Activated CD4-positive, alpha-beta memory T cell treated with anti-CD3 and anti-CD28 coated beads, Interleukin-2, amount 10 ng/mL, durations not matched to agents 7 days and 5 days (primary cell): ENCODE measurements around the gene CYSLTR1. TPM values are rescaled to one million over a fixed set of nuclear protein-coding genes. Genes with fewer than 3 reads are reported as not detected.
A peak's percentile ranks its signal among the peaks of the same experiment; 100 is the strongest.

Experiments
- CTCF ChIA-PET: fragments of 350-600 bp; sonication (Branson Sonifier 250); formaldehyde crosslinking; loops from one replicate; lab custom pipeline; 2021; ENCODE audit warnings: antibody characterized with exemption, inconsistent platforms; lab: Charles Lee
- POLR2A ChIA-PET: fragments of 350-600 bp; sonication (Branson Sonifier 250); formaldehyde crosslinking; loops from one replicate; lab custom pipeline; 2021; ENCODE audit warnings: antibody characterized with exemption; lab: Charles Lee
- DNase-seq: peaks from one replicate; pipeline ENCODE4 v3.0.0-alpha.2; 2020
- H3K27ac Mint-ChIP-seq: one replicate; pipeline ENCODE4 v1.8.0; 2021; ENCODE audit warnings: mild to moderate bottlenecking, mixed read lengths
- H3K27me3 Mint-ChIP-seq: one replicate; pipeline ENCODE4 v1.8.0; 2021; ENCODE audit warnings: mixed read lengths
- H3K36me3 Mint-ChIP-seq: one replicate; pipeline ENCODE4 v1.8.0; 2021; ENCODE audit warnings: low read depth, mixed read lengths
- H3K4me1 Mint-ChIP-seq: one replicate; pipeline ENCODE4 v1.8.0; 2021; ENCODE audit warnings: mixed read lengths
- H3K4me3 Mint-ChIP-seq: one replicate; pipeline ENCODE4 v1.8.0; 2021; ENCODE audit warnings: mild to moderate bottlenecking, mixed read lengths
- H3K9me3 Mint-ChIP-seq: one replicate; pipeline ENCODE4 v1.8.0; 2021; ENCODE audit warnings: mixed read lengths
- total RNA-seq, 2 experiments: library from RNA; stranded (reverse); gene quantifications; one replicate each; pipeline ENCODE4 v1.2.3, GENCODE V29; 2021

CYSLTR1 gene, protein sequence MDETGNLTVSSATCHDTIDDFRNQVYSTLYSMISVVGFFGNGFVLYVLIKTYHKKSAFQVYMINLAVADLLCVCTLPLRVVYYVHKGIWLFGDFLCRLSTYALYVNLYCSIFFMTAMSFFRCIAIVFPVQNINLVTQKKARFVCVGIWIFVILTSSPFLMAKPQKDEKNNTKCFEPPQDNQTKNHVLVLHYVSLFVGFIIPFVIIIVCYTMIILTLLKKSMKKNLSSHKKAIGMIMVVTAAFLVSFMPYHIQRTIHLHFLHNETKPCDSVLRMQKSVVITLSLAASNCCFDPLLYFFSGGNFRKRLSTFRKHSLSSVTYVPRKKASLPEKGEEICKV
- total RNA-seq = 10 to 100 TPM; 14.4 to 15.7 TPM

DNA sequence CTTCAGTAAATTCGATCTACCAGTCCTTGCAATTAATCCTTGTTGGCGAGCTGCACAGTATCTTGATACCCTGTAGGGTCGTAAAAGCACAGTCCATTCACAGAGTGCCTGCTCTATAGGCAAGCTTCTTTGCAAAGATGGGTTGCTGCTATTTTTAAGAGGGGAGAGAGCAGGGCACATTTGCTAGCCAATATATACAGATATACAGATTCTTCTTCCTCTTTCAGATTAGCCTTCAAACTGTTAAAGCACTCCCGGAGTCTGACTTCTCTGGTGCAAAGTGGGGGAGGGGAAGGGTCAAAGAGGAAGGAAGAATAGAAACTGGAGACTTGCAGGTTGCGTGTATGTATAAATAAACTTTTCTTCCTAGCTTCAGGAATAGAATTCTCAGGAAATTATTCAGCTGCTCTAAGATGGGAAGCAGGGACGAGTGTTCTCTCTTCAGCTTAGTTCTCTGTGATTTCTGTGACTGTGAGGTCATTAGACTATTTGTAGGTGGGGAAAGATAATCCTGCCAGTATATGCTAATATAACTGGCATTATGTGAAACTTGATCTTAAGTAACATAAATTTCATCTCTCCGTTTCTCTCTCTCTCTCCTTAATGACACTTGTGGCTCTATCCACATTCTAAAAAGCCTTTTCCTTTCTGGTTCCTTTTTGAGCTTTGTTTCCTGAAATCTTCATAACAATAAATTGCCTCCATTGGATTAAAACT lies at the start of gene CYSLTR1:
CYSLTR1 (minus strand) TSS at position 242 of the 717 bp plus-strand sequence. CDS start 53,865 bp downstream, outside the sequence.
- no peak for DNase-seq
- H3K4me3 Mint-ChIP-seq = peak within 1 kb of the TSS; percentile 80
- H3K9me3 Mint-ChIP-seq = peaks cover 2% of the 10 kb centered on the region
- CTCF ChIA-PET = interaction anchor here (1.1 kb wide), 1 partner anchor 233 kb away, joined by 3 read pairs; no protein-coding TSS in a partner anchor
- H3K4me1 Mint-ChIP-seq = peaks cover 60% of the 10 kb centered on the region
- no peaks in the 10 kb centered on the region for H3K27me3 Mint-ChIP-seq
- H3K36me3 Mint-ChIP-seq = peaks cover 16% of the 10 kb centered on the region
- H3K27ac Mint-ChIP-seq = peak within 1 kb of the TSS; percentile 70
- POLR2A ChIA-PET = no interaction called here

DNA sequence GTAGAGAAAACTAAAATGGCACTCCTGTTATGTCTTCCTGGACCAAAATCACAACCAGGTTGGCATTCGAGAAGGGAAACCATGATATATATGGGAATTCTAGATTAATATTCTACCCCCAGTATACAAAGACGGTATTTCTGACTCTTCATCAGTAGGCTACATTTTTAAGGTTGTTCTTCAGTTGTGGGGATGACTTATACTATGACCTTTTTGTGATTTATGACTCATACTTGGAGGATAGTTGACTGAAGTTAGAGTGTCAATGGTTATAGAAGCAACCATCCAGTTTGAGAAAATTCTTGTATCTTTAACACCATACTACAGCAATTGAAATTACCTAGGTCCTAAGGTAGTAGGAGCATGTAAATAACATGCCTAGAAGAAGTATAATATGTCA lies 49.8 kb upstream of the CYSLTR1 start:
- no peaks in the 10 kb centered on the region for H3K27me3 Mint-ChIP-seq
- no peak overlapping the region for H3K27ac Mint-ChIP-seq
- DNase-seq = no peak
- no peak overlapping the region for H3K4me3 Mint-ChIP-seq
- ChIA-PET CTCF (no interaction called here), POLR2A (no interaction called here)
- H3K36me3 Mint-ChIP-seq = peaks cover 6% of the 10 kb centered on the region
- H3K4me1 Mint-ChIP-seq = peaks cover 12% of the 10 kb centered on the region
- peaks cover 18% of the 10 kb centered on the region for H3K9me3 Mint-ChIP-seq

DNA sequence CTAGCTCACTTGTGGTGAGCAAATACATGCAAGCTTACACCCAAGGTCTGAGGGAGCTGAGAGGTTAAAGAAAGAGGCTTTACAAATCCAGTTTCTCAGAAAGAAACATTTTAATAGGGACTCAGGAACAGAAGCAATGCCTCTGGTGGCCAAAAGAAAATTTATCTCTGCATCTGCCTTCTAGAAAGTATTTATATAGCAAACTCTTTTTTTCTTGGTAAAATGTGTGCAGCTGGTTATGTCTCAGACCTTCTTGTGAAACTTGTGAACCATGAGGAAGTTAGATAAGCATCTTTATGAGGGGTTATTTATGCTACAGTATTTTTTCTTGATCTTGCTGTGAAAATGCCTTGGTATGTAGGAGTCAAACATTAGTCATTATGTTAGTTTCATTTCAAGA lies 48.5 kb upstream of the CYSLTR1 start:
- Mint-ChIP-seq H3K27me3 (no peaks in the 10 kb centered on the region), H3K4me1 (peaks cover 22% of the 10 kb centered on the region), H3K9me3 (peaks cover 25% of the 10 kb centered on the region), H3K27ac (no peak overlapping the region), H3K4me3 (no peak overlapping the region), H3K36me3 (peaks cover 19% of the 10 kb centered on the region)
- POLR2A ChIA-PET = no interaction called here
- CTCF ChIA-PET = interaction anchor here (0.6 kb wide), 1 partner anchor 458 kb away, joined by 3 read pairs; no protein-coding TSS in a partner anchor
- no peak for DNase-seq

DNA sequence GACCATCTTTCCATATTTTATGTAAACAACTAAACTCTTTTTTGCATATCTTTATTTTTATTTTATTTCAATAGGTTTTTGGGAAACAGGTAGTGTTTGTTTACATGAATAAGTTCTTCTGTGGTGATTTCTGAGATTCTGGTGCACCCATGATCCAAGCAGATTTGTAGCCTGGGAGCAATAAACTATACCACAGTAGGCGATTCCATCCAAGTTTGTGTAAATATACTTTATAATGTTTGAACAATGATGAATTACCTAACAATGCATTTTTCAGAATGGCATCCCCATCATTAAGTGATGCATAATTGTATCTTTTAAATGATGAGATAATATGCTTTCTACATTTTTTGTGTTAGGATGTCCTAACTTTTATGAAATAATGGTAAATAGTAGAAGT lies 39.2 kb upstream of the CYSLTR1 start:
- DNase-seq = no peak
- Mint-ChIP-seq H3K9me3 (peaks cover 14% of the 10 kb centered on the region), H3K27ac (no peak overlapping the region), H3K36me3 (peaks cover 7% of the 10 kb centered on the region), H3K4me3 (no peak overlapping the region), H3K27me3 (no peaks in the 10 kb centered on the region), H3K4me1 (peaks cover 6% of the 10 kb centered on the region)
- ChIA-PET CTCF (no interaction called here), POLR2A (no interaction called here)

DNA sequence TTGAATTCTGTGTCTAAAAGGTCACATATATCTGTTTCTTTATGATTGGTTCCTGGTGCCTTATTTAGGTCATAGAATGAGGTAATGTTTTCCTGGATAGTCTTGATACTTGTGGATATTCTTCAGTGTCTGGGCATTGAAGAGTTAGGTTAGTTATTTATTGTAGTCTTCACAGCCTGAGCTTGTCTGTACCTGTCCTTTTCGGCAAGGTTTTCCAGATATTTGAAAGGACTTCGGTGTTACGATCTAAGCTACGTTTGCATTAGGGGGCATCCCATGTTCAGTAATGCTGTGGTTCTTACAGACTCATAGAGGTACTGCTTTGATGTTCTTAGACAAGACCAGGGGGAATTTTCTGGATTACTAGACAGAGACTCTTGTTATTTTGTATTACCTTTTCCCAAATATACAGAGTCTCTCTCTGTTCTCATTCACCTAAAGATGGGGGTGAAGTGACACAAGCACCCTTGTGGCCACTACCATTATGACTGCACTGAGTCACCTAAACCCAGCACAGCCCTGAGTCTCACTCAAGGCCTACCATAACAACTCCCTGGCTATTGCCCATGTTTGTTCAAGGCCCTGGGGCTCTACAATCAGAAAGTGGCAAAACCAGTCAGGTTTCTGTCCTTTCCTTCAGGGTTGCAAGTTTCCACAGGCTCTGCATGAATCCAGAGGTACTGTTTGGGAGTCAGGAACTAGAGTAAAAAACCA lies 30.1 kb upstream of the CYSLTR1 start:
- H3K27me3 Mint-ChIP-seq = no peaks in the 10 kb centered on the region
- ChIA-PET CTCF (no interaction called here), POLR2A (no interaction called here)
- no peak overlapping the region for H3K4me3 Mint-ChIP-seq
- H3K36me3 Mint-ChIP-seq = no peaks in the 10 kb centered on the region
- no peak for DNase-seq
- no peak overlapping the region for H3K27ac Mint-ChIP-seq
- peaks cover 6% of the 10 kb centered on the region for H3K9me3 Mint-ChIP-seq
- no peaks in the 10 kb centered on the region for H3K4me1 Mint-ChIP-seq

DNA sequence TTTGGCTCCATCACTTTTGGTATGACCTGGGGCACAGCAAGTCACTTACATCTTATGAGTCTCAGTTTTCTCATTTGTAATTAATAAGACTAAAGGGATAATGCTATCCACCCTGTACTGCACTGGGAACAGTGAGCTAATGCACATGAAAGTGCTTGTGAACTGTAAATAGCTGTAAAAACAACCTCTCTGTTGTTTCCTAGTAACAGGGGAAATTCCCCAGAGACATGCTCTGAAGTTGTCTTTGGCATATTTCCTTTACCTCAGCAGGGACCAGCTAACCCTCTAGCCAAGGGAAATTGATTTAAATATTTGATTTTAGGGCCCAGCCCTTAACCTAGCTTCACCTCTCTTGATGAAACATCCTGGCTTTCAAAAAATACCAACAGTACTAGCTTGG lies 6.1 kb upstream of the CYSLTR1 start:
- H3K9me3 Mint-ChIP-seq = peaks cover 7% of the 10 kb centered on the region
- H3K36me3 Mint-ChIP-seq = peaks cover 13% of the 10 kb centered on the region
- peaks cover 56% of the 10 kb centered on the region for H3K4me1 Mint-ChIP-seq
- H3K27me3 Mint-ChIP-seq = no peaks in the 10 kb centered on the region
- ChIA-PET POLR2A (interaction anchor here (1.0 kb wide), 1 partner anchor 11 kb away, joined by 4 read pairs; no protein-coding TSS in a partner anchor), CTCF (no interaction called here)
- H3K27ac Mint-ChIP-seq = no peak overlapping the region
- no peak overlapping the region for H3K4me3 Mint-ChIP-seq
- DNase-seq = no peak

DNA sequence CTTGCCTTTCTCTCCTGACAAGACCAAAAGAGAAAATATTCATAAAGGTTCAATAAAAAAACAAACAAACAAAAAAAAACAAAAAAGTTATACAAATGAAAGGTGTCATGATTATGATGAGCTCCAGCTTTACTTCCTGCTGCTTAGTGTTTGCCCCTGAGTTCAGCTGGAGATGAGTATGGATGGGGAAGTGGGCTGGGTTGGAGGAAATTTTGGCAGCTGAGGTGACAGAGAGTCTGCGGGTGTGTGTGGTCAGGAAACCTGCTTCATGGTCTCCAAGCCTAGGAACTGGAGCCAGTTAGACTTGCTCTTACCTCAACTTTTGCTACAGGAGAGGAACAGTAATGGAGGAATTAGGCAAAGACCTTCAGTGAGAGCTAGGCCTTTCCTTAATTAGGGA lies 4.3 kb upstream of the CYSLTR1 start:
- ChIA-PET CTCF (no interaction called here), POLR2A (interaction anchor here (2.5 kb wide), 1 partner anchor 9 kb away, joined by 7 read pairs; no protein-coding TSS in a partner anchor)
- H3K36me3 Mint-ChIP-seq = peaks cover 13% of the 10 kb centered on the region
- no peak overlapping the region for H3K4me3 Mint-ChIP-seq
- no peaks in the 10 kb centered on the region for H3K27me3 Mint-ChIP-seq
- no peak for DNase-seq
- H3K9me3 Mint-ChIP-seq = peaks cover 7% of the 10 kb centered on the region
- H3K4me1 Mint-ChIP-seq = peaks cover 69% of the 10 kb centered on the region
- no peak overlapping the region for H3K27ac Mint-ChIP-seq

DNA sequence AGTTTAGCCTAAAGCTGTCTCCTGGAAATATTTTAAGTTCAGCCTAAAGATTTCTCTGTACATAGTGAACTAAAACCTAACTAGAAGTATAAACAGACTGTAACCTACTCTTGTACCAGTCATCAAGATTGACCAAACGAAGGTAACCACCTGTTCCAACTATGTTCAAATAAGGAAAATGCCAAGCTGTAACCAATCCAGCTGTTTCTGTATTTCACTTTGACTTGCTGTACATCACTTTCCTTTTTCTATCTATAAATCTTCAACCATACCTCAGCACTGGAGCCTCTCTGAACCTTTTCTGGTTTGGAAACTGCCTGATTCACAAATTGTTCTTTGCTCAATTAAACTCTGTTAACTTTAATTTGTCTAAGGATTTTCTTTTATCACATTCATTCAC lies 3.1 kb upstream of the CYSLTR1 start:
- Mint-ChIP-seq H3K36me3 (peaks cover 8% of the 10 kb centered on the region), H3K27ac (no peak overlapping the region), H3K4me3 (no peak overlapping the region), H3K9me3 (peaks cover 4% of the 10 kb centered on the region), H3K27me3 (no peaks in the 10 kb centered on the region), H3K4me1 (peaks cover 66% of the 10 kb centered on the region)
- ChIA-PET CTCF (no interaction called here), POLR2A (interaction anchor here (2.5 kb wide), 1 partner anchor 8 kb away, joined by 7 read pairs; no protein-coding TSS in a partner anchor)
- DNase-seq = no peak

DNA sequence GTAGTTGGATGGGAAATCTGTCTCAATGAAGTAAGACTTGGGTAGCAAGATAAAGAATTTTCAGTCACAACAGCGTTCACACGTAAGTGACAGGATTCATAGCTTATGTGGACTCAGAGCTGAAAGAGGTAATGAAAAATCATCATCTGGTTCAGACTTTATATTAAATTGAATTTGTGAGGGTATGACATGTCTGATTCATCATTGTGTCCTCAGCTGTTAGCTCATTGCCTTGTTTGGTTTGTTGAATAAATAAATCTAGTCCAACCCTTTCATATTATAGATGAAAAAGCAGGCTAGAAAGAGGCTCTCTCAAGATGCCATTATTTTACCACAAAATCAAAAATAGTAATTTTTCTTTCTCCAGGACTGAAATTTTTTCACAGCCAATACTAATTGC lies 2.7 kb upstream of the CYSLTR1 start:
- peak overlapping the region; percentile 49 for H3K27ac Mint-ChIP-seq
- POLR2A ChIA-PET = interaction anchor here (2.5 kb wide), 1 partner anchor 8 kb away, joined by 7 read pairs; no protein-coding TSS in a partner anchor
- CTCF ChIA-PET = no interaction called here
- no peaks in the 10 kb centered on the region for H3K27me3 Mint-ChIP-seq
- no peak for DNase-seq
- no peak overlapping the region for H3K4me3 Mint-ChIP-seq
- peaks cover 2% of the 10 kb centered on the region for H3K9me3 Mint-ChIP-seq
- H3K36me3 Mint-ChIP-seq = peaks cover 8% of the 10 kb centered on the region
- peaks cover 64% of the 10 kb centered on the region for H3K4me1 Mint-ChIP-seq

DNA sequence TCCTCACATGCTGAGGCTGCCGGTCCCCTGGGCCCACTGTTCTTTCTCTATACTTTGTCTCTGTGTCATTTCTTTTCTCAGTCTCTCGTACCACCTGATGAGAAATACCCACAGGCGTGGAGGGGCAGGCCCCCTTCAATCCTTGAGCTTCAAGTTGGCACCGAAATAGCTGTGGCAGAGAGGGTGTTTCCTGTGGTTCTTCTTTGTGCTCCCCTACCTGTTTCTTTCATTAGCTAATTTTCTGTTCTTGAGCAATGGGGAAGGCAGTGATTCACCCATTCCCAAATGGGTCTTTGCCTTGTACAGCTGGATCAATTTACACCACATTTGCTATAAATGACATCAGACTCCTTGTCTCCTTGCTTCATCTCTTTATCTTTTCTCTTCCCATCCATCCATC lies 2.1 kb upstream of the CYSLTR1 start:
- no peak for DNase-seq

DNA sequence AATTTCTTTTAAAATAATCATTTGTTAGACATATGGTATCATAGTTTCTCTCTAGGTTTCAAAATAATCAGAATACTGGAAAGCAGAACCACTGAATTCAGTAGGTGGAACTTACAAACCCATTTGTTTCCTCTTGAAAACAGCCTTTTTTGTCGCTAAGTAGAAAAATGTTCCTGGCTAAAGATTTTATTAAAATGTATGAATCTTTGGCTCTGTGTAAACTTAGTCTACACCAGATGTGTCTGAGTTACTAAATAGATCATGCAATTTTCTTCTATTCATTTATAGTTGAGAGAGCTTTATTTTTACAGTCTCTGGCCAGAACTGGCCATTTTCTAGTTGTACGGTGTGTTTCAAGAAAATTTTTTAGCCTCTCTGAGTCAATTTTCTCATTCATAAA lies 1.0 kb downstream of the CYSLTR1 start:
- ChIA-PET POLR2A (no interaction called here), CTCF (no interaction called here)
- peaks cover 20% of the 10 kb centered on the region for H3K36me3 Mint-ChIP-seq
- H3K4me3 Mint-ChIP-seq = peak overlapping the region; percentile 80
- no peaks in the 10 kb centered on the region for H3K9me3 Mint-ChIP-seq
- no peaks in the 10 kb centered on the region for H3K27me3 Mint-ChIP-seq
- peak overlapping the region; percentile 70 for H3K27ac Mint-ChIP-seq
- H3K4me1 Mint-ChIP-seq = peaks cover 62% of the 10 kb centered on the region
- DNase-seq = no peak

More for the DNA sequence above, 2.1 kb upstream of the CYSLTR1 start:
- POLR2A ChIA-PET = interaction anchor here (2.5 kb wide), 1 partner anchor 7 kb away, joined by 7 read pairs; no protein-coding TSS in a partner anchor
- CTCF ChIA-PET = no interaction called here
- Mint-ChIP-seq H3K9me3 (peaks cover 2% of the 10 kb centered on the region), H3K36me3 (peaks cover 6% of the 10 kb centered on the region), H3K27ac (peak overlapping the region; percentile 49), H3K4me1 (peaks cover 60% of the 10 kb centered on the region), H3K4me3 (peak overlapping the region; percentile 56), H3K27me3 (no peaks in the 10 kb centered on the region)

DNA sequence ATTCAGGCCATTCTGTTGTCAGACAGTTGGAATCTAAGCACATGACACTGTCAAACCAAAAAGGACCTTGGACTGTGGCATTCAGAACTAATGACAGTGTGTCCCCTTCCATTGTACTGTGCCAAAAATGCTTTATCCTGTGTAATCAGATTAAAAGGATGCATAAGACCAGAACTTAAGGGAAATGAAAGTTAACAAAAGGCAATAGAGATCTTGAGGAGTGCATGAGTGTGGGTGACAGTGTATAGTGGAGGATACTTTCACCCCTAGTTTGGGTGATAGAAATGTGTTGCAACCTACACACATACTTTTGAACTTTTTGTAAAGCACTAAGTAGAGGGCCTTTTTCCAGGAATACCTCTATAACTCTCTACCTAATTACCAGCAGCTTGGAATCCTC lies 4.5 kb downstream of the CYSLTR1 start:
- Mint-ChIP-seq H3K9me3 (peaks cover 3% of the 10 kb centered on the region), H3K36me3 (peaks cover 25% of the 10 kb centered on the region), H3K4me1 (peaks cover 40% of the 10 kb centered on the region), H3K27me3 (no peaks in the 10 kb centered on the region), H3K27ac (peak overlapping the region; percentile 82), H3K4me3 (peak overlapping the region; percentile 60)
- ChIA-PET CTCF (no interaction called here), POLR2A (interaction anchor here (0.8 to 1.7 kb wide), 3 partner anchors 8 to 219 kb away, joined by 3 to 7 read pairs (median 4); partner anchors contain the start of gene PGK1)
- no peak for DNase-seq
